GM12872 (cell line): Measurements from ENCODE around the gene KRT40.

ENCODE experiments used
- TF ChIP-seq, protein P1 (sequence below): IDR thresholded peaks from 3 replicates; pipeline ENCODE4 v1.5.1; 2011; ENCODE audit warnings: low read depth, mild to moderate bottlenecking, low read length, moderate library complexity; ENCODE audit not compliant: insufficient read depth

The KRT40 gene

DNA sequence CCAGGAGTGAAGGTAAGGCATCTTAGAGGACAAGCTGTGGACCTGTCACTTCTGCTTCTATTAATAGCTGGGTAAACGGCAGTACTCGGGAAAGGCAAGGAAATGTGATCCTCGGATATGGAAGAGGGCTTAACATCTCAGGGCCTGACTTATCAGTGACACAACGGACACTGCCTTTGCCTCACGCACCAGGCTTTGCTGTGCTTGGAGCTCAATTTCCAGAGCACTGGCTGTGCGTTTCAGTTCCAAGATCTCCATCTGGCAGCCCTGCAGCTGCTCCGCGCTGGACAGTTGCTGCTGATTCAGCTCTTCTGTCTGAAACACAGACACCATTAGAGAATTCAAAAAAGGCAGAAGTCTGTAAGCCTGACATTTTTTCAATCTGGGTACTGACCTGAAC is 3.5 kb downstream of the KRT40 start:
- TF ChIP-seq, protein P1, sequence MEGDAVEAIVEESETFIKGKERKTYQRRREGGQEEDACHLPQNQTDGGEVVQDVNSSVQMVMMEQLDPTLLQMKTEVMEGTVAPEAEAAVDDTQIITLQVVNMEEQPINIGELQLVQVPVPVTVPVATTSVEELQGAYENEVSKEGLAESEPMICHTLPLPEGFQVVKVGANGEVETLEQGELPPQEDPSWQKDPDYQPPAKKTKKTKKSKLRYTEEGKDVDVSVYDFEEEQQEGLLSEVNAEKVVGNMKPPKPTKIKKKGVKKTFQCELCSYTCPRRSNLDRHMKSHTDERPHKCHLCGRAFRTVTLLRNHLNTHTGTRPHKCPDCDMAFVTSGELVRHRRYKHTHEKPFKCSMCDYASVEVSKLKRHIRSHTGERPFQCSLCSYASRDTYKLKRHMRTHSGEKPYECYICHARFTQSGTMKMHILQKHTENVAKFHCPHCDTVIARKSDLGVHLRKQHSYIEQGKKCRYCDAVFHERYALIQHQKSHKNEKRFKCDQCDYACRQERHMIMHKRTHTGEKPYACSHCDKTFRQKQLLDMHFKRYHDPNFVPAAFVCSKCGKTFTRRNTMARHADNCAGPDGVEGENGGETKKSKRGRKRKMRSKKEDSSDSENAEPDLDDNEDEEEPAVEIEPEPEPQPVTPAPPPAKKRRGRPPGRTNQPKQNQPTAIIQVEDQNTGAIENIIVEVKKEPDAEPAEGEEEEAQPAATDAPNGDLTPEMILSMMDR: no peak

DNA sequence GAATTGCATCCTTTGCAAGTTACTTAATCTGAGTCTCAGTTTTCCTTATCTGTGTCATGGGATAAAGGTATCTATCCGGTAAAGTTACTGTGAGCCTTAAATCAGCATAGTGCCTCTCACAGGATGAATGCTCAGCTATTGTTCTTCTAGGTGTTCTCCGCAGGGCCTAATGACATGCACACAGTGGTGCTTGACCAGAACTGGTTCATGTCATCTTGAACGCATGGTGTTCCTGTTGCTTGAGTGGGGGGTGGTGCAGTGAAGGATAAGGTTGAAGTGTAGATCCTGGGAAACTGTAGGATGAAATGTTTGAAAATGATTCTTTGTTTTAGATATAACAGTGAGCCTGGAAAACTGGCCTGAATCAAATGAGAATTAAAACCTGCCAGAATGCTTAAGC is 4.0 kb downstream of the KRT40 start:
- TF ChIP-seq, protein P1: no peak

DNA sequence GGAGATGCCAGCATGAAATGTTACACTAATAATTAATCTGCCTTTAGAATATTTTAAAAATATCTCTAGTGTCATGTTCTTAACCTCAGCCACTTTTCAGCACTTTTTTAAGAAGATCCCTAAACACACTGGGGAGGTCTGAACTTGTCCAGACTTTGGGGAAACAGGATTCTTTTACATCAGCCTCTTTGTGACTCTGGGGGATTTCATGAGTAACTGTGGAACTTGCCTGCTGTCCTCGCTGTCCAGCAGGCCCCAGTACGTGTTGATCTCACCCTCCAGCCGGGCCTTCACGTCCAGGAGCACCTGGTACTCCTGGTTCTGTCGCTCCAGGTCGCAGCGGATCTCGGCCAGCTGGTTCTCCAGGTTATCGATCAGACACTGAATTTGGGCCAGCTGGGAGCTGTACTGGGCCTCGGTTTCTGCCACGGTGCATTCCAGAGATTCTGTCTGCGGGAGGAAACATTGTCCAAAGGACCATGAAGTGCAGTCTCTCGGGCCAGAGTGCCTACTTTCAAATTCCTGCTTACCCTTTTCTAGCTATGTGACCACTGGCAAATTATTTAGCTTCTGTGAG is 5.5 kb downstream of the KRT40 start:
- TF ChIP-seq, protein P1: no peak

DNA sequence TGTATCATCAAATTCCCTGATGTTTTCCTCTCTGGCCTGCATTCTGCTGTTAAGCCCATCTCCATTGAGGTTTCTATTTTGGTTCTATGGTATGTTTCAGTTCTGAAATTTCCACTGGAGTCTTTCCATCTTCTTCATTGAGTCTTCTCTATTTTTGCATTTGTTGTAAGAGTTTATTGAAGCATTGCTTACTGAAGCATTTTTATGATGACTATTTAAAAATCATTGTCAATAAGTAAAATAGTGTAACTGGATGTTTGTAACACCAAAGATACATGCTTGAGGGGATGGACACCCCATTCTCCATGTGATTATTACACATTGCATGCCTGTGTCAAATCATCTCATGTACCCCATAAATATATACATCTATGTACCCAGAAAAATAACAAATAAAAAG is 8.6 kb downstream of the KRT40 start:
- TF ChIP-seq, protein P1: no peak

DNA sequence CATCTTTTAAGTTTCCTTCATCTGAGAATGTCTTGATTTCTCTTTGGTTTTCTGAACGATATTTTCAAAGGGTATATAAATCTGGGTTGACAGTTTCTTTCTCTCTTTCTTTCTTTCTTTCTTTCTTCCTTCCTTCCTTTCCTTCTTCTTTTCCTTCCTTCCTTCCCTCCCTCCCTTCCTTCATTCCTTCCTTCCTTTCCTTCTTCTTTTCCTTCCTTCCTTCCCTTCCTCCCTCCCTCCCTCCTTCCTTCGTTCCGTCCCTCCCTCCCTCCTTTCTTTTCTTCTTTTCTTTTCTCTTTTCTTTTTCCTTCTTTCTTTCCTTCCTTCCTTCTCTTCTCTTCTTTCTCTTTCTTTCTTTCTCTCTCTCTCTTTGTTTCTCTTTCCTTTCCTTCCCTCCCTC is 9.8 kb downstream of the KRT40 start:
- TF ChIP-seq, protein P1: no peak

DNA sequence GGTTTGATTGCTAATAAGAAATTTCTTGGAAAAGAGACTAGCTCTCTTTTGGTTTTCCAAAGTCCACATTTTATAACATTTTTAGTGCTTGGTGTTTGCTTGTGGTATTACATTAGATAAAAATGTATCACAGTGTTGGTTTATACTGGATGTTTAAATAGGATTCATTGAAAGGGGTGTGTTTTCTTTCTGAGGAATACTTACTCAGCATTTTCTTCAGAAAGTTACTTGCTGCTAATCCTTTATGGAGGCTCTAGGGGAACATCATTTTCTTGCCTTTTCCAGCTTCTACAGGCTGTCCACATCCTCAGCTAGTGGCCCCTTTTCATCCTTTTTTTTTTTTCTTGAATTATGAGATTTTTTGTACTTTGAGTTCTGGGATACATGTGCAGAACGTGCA is 16.5 kb downstream of the KRT40 start:
- TF ChIP-seq, protein P1: no peak

DNA sequence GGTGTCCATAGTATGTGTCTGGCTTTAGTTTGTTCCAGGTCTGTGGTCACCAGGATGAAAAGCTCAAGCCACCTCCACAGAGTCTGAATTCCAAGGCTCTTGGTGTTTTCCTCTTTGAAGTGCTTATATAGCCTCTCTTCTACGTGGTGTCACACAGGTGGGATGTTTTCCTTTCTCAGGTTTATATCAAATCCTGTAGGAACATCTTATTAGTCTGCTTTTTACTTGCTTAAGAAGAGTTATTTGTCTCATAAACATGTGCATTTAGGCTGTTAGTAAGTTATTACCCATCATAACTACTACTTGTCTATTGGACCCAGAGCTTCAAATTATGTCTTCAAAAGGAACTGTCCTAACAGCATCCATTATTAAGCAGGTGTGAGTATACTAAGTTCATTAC is 17.3 kb downstream of the KRT40 start, which contains the start of gene KRT39:
Gene KRT39, minus strand, starts transcription at position 101 of the 400 bp plus-strand sequence. Its CDS starts 92 bp downstream, at position 9.
- TF ChIP-seq, protein P1: no peak
